ENCODE measurements around the gene SSR3. TPM values are rescaled to one million over a fixed set of nuclear protein-coding genes. Genes with fewer than 3 reads are reported as not detected.

The SSR3 gene
- total and polyA plus RNA-seq, 8 donors, result 30.4 to 190 (median 76.8) TPM

- H3K36me3 ChIP-seq, result peaks cover 17 to 98% (median 89%) of the 10 kb centered on the region in 4 donors
- no peaks in the 10 kb centered on the region for H3K27me3 ChIP-seq
- H3K9me3 ChIP-seq, result no peaks in the 10 kb centered on the region
- no peak for TF ChIP-seq CTCF (IDR thresholded peaks at IDR 0.05)
- TF ChIP-seq EP300 (IDR thresholded peaks at IDR 0.05), result no peak
- TF ChIP-seq POLR2A (IDR thresholded peaks at IDR 0.05), result no peak
- no peak for TF ChIP-seq POLR2AphosphoS5 (IDR thresholded peaks at IDR 0.05)
- peak overlapping the region in 1 of 5 donors; percentile 40 for H3K27ac ChIP-seq
- 38 to 58% (median 53%) methylated on average over 2 of the region's 2 CpGs for WGBS, 5 donors
- no peak overlapping the region for H3K4me3 ChIP-seq
- peaks cover 4 to 75% (median 42%) of the 10 kb centered on the region in 4 donors for H3K4me1 ChIP-seq
- intact Hi-C loops (cut with DNase I; ENCODE audit: low total_unique reads), result loop anchor here (10.0 kb wide), 2 partner anchors 127 to 527 kb away; partner anchors contain the start of gene TIPARP
- no peak for DNase-seq
Observed at GRCh38 chr3:156547637-156548036, 7.3 kb downstream of the SSR3 start.

- Histone ChIP-seq H3K27ac (peak overlapping the region in 3 of 5 donors; percentile 7 to 52 (median 18)), H3K36me3 (peaks cover 12 to 91% (median 78%) of the 10 kb centered on the region in 4 donors), H3K9me3 (no peaks in the 10 kb centered on the region), H3K4me3 (no peak overlapping the region), H3K27me3 (no peaks in the 10 kb centered on the region), H3K4me1 (peaks cover 1 to 48% (median 21%) of the 10 kb centered on the region in 4 donors)
- intact Hi-C loops (cut with DNase I; ENCODE audit: low total_unique reads), result loop anchor here (10.0 kb wide), 2 partner anchors 132 to 532 kb away; partner anchors contain the start of gene TIPARP
- DNase-seq, result no peak
- WGBS, 5 donors, result 75 to 89% (median 83%) methylated on average over 2 of the region's 2 CpGs
- TF ChIP-seq CTCF (IDR thresholded peaks at IDR 0.05) (no peak), POLR2AphosphoS5 (IDR thresholded peaks at IDR 0.05) (no peak), POLR2A (IDR thresholded peaks at IDR 0.05) (no peak), EP300 (IDR thresholded peaks at IDR 0.05) (no peak)
Observed at GRCh38 chr3:156543043-156543555, 11.8 kb downstream of the SSR3 start.

DNA sequence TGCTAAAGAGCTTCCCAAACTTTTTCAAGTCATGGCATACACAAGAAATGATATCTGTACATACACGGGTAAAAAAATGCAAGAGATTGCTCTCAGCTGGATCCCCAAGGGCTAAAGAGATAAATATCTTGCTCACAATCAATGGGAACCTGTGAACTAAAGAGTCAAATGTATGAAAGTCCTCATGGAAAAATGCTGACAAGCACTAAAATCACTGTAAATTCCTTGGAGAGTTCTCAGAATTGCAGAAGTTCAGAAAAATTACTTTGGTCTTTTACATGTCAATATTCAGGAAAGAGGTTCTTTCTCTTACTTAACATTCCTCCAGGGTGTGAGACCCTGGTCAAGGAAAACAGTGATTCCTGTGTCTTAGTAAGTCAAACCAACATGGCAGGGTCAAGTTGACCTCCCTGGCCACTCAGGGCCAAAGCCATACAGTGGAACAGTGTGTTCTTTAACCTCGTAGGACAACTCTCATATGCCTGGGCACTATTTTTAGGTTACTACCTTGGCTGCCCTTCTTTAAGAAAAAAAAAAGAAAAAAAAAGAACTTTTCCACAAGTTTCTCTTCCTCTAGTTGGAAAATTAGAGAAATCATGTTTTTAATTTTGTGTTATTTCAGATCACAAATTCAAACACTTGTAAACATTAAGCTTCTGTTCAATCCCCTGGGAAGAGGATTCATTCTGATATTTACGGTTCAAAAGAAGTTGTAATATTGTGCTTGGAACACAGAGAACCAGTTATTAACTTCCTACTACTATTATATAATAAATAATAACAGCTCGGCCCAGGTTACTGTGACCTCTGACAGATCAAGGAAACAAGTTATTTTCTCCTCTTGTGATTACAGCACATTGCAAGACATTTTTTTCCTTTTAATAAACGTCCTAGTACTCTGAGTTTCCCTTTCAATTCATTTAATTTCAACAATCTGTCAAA lies 12.5 kb downstream of the SSR3 start:
- peaks cover 0 to 41% (median 21%) of the 10 kb centered on the region in 4 donors for H3K4me1 ChIP-seq
- 38 to 63% (median 47%) methylated on average over 5 of the region's 5 CpGs for WGBS, 5 donors
- no peak for TF ChIP-seq EP300 (IDR thresholded peaks at IDR 0.05)
- no peak for TF ChIP-seq POLR2A (IDR thresholded peaks at IDR 0.05)
- no peak for TF ChIP-seq CTCF (IDR thresholded peaks at IDR 0.05)
- TF ChIP-seq POLR2AphosphoS5 (IDR thresholded peaks at IDR 0.05), result no peak
- peak overlapping the region in 3 of 5 donors; percentile 7 to 52 (median 18) for H3K27ac ChIP-seq
- DNase-seq, result no peak
- H3K36me3 ChIP-seq, result peaks cover 12 to 84% (median 71%) of the 10 kb centered on the region in 4 donors
- no peak overlapping the region for H3K4me3 ChIP-seq
- no peaks in the 10 kb centered on the region for H3K9me3 ChIP-seq
- no peaks in the 10 kb centered on the region for H3K27me3 ChIP-seq
- intact Hi-C loops (cut with DNase I; ENCODE audit: low total_unique reads), result loop anchor here (10.0 kb wide), 2 partner anchors 132 to 532 kb away; partner anchors contain the start of gene TIPARP

DNA sequence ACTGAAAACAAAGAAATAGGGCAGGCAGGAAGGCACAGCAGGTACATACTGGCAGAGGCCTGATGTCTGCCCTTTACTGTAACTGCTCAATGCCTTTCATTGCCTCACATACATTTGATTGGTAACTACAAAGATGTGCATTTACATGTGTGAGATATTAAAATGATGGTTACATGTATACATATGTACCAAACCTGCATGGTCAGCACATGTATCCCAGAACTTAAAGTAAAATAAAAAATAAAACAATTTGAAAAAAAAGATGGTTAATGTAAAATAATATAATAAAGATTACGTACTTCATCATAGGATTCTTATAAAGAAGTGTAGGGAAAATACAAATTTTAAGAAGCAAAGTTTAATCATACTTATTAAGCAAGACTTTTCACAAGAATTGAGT lies 15.1 kb downstream of the SSR3 start:
- peaks cover 6 to 58% (median 49%) of the 10 kb centered on the region in 4 donors for H3K36me3 ChIP-seq
- DNase-seq, result no peak
- H3K27me3 ChIP-seq, result no peaks in the 10 kb centered on the region
- peaks cover 4 to 51% (median 26%) of the 10 kb centered on the region in 4 donors for H3K4me1 ChIP-seq
- no peak overlapping the region for H3K4me3 ChIP-seq
- no peaks in the 10 kb centered on the region for H3K9me3 ChIP-seq
- WGBS, 5 donors, result 97 to 100% (median 100%) methylated on average over 1 of the region's 1 CpG
- intact Hi-C loops (cut with DNase I; ENCODE audit: low total_unique reads), result loop anchor here (10.0 kb wide), 2 partner anchors 135 to 535 kb away; partner anchors contain the start of gene TIPARP
- H3K27ac ChIP-seq, result no peak overlapping the region
- no peak for TF ChIP-seq EP300 (IDR thresholded peaks at IDR 0.05)
- TF ChIP-seq POLR2AphosphoS5 (IDR thresholded peaks at IDR 0.05), result no peak
- no peak for TF ChIP-seq POLR2A (IDR thresholded peaks at IDR 0.05)
- no peak for TF ChIP-seq CTCF (IDR thresholded peaks at IDR 0.05)

Measured in stomach (tissue), 9 donors.